Raji (cell line): ENCODE results near the gene PLA2R1.

Experiments used
- POLR2A ChIP-seq: IDR thresholded peaks from 2 replicates; pipeline ENCODE4 v1.6.1; 2011; ENCODE audit warnings: low read depth, low read length, control low read depth; ENCODE audit not compliant: insufficient read depth

PLA2R1 gene

GRCh38 chr2:160062292-160063005, at the start of gene PLA2R1:
Gene PLA2R1 (minus strand): TSS chr2:160062615. CDS start chr2:160062403, 212 bp downstream.
- no peak for TF ChIP-seq POLR2A

DNA sequence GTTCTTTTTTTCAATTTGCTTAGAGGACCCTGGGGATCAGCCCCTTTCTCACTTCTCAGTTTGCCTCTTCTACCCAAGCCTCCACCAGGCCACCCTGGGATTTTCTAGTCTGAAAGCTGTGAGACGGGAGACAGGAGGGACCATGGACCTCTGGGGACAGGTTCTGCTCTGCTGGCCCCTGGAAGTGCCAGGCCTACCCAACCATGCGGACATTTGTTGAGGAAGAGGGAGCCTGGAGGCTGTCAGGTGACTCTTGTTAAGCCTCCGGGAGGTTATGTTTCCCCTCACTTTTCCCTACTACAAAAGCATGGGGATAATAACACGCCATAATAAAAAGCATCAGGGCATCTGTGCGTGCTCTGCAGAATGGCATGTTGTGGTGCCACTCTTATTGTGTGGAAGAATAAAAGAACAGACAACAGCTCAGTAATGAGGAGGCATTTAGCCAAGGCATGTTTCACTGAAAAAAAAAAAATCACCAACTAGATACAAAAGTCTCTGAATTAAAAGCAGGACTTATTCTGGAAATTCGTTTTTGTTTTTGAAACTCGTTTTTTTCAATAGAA, 48.3 kb upstream of the PLA2R1 start:
- TF ChIP-seq POLR2A = no peak

GRCh38 chr2:160109939-160110673, 47.7 kb upstream of the PLA2R1 start:
- TF ChIP-seq POLR2A = no peak

GRCh38 chr2:160109243-160109642, 46.8 kb upstream of the PLA2R1 start:
- no peak for TF ChIP-seq POLR2A

GRCh38 chr2:160108646-160109045, 46.2 kb upstream of the PLA2R1 start:
- no peak for TF ChIP-seq POLR2A

- no peak for TF ChIP-seq POLR2A
These were observed 43.0 kb upstream of the PLA2R1 start for GRCh38 chr2:160105366-160105765.

- no peak for TF ChIP-seq POLR2A
These were observed 41.7 kb upstream of the PLA2R1 start for GRCh38 chr2:160104115-160104514.

GRCh38 chr2:160097326-160097725, 34.9 kb upstream of the PLA2R1 start:
- TF ChIP-seq POLR2A = no peak

GRCh38 chr2:160096409-160096808, 34.0 kb upstream of the PLA2R1 start:
- no peak for TF ChIP-seq POLR2A

- no peak for TF ChIP-seq POLR2A
These were observed 30.0 kb upstream of the PLA2R1 start for GRCh38 chr2:160092445-160092844.

DNA sequence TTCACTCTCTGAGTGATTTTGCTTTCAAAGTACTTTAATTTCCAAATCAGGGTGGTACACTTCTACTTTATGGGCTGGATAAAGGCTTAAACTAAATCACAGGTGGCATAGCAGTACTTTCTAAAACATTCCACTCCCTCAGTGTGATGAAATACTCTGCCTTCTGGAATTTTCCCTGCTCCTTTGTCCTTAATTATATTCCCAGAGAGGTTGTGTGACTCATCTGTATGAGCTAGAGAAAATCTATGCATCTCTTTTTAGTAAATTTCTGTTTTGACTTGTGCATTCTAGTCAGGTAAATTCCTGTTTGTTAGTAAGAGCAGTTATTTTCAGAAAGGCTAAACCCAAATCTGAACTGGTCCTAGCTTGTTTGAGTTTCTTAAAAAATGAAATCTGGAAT, 29.0 kb upstream of the PLA2R1 start:
- no peak for TF ChIP-seq POLR2A

DNA sequence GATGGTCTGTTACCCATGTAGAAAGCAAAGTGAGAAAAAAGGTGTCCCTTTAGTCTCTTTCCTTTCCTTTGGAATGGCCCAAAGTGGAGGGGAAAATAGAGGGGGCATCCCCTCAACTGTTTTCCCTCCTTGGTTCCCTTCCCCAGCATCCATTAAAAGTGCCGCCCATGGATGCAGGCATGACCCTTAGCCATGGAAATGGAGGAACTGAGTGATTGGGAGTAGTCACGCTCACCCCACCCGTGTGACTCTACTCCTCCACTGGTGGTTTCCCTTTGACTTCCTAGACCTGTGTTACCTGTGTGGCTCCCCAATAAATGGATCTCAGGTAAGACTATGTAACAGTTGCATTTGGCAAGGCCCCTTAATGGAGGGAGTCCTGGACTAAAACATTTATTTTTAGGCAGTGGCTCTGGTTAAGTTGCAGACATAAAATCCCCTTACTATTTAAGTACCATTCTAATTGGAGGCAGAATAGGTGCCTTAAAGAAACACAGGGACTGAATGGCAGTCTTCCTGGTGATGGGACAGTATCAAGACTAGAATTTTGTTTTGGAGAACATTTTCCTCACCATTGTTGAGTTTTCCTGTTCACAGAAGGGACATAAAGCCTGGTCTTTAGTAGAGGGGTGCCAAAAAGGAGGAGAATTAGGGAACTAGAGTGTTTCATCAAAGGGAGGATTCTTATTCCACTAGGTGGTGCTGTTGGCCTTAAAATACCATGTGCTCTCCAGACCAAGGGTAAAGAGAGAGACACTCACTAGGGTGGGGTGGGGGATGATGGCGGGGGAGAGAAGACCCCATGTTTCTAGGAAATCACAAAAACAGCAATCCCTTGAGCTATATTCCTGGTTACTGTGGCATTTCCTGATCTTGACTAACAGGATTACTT, 25.7 kb upstream of the PLA2R1 start:
- no peak for TF ChIP-seq POLR2A

- TF ChIP-seq POLR2A = no peak
These were observed 23.2 kb upstream of the PLA2R1 start for GRCh38 chr2:160085662-160086061.

DNA sequence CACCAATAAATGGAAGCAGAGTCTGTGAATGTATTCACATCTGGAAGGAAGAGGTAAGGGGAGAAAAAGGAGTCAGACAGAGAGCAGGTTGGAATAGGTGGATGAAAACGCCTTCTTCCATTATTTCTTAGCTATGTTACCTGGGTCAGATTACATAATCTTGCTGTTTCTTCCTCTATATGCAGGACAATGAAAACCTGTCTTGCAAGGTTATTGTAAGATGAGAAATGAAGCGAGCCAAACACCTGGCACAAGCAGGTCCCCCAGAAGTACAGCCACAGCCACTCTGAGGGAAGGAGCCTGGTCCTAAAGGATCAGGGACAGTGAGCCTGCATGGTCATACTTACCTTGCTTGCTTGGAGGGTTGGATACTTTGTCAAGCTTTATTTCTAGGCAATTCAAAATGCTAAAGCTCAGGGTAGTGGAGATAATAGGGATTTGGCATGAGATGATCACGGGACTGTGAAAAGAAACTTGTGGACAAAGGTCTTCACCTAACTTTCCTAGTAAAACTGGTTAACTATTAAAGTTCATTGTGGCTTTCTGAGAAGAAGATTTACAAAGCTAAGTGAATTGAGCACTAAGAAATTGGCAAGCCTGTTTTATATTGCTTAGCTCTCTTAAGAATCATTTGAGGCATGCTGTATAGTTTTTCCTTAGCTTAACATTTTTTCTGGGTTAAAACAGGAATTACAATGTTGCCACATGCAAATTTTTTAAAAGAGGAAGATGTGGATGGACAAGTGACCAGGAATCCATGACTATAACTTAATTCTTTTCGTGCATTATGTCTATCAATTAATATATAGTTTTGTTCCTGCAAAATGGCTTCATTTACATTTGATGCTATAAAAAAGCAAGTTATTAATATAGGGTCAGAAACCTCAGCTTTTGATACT, 15.7 kb upstream of the PLA2R1 start:
- TF ChIP-seq POLR2A = no peak
